Kidney tubule cell (primary cell): ENCODE results near the gene FBXL2.
"Not testable (repeated sequence)": the region's sequence is repeated elsewhere in the genome, so short reads cannot be mapped to it uniquely, and the experiment has no call there.

Experiments
- DNase-seq: peaks from one replicate; pipeline ENCODE4 v3.0.0-alpha.2; 2018; ENCODE audit warnings: low spot score

Gene FBXL2

DNA sequence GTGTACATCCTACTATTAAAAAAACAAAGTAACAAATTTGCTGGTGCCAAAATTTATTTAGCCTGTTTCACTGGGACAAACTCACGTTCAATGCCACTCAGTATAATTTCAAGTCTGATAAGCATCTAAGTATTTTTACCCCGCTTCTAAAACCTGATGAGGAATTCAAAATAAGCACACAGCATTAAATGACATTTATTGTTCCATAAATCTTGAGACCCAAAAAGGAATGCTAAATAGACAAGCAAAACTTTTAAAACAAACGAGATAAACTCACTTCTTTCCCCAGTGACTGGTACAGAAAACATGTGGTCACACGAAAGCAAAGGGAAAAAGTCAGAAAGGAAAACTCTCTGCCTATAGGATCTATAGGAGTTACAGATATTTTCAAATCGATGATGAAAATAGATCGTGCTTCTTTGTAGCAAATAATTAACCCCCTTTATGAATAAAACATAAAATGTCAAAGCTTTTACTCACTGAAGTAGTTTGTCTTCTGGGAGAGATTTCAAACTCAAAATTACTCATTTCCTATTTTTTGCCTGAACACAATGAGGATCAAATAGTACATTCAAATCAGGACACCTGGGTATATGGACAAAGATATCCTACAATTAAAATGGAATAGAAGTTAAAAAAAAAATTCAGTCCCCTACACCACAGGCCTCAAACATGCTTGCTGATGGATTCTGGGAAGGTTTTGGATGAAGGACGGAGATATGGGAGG is 111.3 kb downstream of the FBXL2 start:
- peak; percentile 46 for DNase-seq

DNA sequence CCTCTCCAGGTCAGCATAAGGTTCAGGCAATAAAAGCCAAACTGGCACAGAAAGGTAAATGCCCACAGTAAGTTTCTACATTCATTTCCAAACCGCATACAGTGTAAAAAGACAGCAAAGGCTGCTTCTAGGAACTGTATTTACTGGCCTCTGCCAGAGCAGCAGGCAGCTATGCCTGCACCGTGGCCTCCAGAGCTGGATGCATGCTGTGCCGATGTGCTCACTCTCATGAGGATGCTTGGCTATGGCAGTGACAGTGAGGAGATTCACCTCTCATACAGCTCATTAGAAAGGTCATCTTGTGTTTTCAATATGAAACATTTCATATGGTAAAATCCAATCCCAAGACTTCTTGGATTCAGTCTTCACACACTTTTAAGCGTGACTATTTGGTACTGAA is 112.7 kb downstream of the FBXL2 start:
- no peak for DNase-seq

DNA sequence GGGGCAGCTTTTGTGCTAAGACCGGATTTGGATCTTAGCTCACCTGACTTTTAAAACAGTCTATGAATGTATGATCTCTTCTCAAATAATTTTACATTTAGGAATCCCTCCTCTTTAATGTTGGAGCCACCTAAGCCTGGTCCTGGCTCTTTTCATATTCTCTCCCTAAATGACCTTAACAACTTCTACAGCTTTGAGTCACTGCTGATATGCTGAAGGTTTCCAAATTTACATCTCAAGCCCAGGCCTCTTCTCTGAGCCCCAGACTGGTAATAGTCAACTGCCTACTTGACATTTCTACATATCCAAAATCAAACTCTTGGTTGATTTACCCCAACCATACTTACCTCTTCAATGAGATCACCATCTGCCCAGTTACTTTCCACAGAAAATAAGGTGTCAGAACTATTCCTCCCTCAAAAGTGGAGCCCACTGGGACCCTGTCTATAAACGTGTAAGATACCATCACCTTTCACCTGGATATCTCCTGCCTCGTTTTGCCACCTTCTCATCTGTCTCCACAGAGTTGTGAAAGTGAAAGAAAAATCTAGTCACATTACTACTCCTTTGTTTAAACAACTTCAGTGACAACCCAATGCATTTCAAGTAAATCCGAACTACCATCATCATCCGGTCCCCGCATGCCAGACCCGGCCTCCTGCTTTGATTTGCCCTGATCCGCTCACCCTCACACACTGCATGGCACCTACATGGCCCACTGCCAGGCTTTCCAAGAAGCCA is 114.2 kb downstream of the FBXL2 start:
- no peak for DNase-seq

DNA sequence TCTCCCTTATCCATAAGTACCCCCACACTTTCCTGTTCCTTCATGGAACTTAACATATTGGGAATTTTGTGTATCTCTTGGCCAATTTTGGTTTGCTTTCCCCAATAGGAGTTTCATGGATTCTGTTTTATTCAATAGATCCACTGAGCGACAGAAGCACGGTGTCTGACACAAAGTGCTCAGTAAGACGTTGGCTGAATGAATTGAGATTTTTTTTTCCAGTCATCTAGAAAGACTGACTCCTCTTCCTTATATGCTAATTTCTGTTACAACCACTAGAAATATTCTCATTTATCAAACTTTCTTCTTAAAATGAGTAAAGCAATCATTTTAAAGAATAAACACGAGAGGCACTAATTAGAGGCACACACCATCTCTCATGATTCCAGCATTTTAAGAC is 114.9 kb downstream of the FBXL2 start:
- no peak for DNase-seq

DNA sequence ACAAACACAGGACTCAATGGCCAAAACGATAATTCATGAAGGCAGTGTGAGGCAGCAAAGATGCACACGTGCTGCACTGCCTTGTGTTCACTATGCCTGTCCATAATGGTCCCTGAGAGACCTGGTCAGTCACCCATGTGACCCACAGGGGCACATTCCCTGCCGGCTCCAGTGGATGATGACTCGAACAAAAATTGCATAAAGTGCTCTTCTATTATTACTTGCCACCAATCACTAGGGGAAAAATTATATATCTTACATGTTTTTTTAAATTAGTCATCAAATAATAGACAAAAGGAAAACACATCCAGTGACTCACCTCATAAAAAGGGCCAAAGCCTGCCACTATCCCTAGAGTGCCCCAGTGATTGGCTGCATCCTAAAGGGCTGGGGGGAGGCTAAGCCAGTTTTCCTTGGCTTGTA is 115.5 kb downstream of the FBXL2 start:
- peak; percentile 92 for DNase-seq

DNA sequence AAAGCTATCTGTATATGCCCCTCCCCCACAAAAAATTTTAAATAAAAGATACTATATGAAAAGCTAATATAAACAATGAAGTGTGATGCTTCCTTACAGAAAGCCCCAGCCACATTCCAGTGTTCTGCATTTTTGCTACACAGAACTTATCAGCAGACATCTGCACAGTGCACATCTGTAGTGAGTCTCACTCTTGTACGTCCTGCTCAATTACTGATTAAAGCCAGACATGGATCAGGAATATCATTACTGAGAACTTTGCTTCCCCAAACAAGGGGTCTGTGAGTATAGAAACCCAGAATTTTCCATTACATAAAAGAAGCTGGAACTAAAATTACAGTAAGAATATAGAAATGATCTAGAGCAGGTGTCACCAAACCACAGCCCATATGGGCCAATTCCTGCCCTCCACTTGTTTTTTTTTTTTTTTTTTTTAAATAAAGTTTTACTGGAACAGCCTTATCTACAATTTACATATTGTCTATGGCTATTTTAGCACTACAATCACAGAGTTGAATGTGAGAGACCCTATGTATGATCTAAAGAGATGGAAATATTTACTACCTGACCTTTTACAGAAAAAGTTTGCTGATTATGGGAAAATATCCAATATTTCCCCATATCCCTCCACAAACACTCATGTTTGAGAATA is 117.3 kb downstream of the FBXL2 start:
- DNase-seq: no peak

DNA sequence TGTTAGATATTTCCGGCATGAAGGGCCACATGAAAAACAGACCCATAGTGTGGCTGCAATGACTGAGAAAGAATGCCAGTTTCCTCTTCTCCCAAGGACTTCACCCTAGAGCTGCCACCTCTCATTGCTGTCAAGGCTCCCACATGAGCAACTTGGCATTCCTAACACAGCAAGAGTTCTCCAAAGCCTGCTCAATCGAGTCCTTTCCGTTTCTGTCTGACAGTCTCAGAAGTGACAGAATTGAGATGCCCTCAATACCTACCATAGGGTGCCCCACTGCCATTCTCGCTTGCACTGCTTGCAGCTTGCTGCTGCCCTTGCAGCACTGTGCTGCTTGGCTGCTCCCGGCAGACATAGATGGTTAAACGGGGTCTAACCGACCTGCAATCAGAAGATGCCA is 118.7 kb downstream of the FBXL2 start:
- DNase-seq: no peak

DNA sequence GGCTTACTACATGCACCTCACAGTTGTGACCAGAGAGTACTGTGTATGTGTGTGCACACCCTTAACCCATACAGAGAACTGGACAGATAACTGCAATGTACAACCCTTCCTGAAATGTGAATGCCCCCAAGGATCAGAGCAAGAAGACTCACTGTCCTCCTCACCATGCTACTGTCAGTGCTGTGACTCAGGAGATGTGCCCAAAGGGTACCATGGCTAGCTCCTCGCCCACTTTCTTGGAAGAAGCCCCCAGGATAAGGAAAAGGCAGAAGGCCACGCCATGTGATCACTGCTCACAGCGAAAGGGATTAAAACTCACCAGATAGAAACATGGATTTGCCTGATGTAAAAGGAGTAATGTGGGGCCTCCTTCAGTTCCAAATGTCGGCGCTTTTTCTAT is 121.2 kb downstream of the FBXL2 start:
- DNase-seq: no peak

DNA sequence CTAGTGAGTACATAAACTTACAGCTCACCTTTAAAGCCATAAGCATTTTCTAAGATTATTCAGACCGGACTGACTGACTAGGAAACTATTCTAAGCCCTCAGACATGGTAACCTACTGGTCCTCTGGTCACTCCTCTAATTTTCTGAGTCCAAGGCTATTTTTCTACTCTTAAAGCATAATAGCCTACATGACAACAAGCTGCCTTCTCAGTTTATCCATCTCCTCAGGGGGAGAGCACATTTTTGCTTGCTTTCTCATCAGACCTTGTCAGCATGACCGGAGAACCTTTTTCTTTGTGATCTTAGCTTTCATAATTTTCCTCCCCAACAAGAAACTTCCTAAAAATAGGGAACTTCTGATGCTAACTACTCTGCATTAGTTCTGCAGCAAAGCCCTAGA is 124.5 kb downstream of the FBXL2 start:
- DNase-seq: no peak

DNA sequence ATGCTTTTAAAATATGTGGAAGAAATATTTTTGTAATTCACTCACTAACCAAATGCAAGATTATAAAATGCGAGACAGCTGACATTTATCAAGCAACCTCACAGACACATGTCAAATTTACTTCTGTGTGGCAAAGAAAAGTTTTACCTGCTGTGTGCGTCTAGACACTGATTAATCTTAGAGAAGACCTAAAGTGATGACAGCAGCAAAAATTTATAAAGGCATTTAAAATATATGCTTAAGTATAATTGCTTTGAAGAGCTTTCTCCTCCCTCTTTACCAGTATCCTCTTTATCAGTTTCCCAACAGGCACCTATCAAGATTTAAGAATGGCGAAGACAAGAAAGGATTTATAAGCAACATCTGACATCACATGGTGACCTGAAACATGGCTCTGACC is 125.7 kb downstream of the FBXL2 start:
- DNase-seq: no peak

DNA sequence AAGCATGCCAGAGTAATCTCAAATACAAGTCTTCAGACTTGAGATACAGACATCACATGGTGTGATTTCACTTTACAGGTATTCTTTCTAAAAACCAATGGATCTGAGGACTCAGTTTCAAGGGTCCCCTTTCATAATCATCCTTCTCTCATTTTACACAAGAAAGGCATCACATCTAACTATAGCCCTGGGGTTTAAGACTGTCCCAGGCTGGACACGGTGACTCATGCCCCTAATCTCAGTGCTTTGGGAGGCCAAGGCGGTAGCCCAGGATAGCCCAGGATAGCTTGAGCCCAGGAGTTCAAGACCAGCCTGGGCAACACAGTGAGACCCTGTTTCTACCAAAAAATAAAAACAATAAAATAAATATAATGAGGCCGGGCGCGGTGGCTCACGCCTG is 126.5 kb downstream of the FBXL2 start:
- no peak for DNase-seq

DNA sequence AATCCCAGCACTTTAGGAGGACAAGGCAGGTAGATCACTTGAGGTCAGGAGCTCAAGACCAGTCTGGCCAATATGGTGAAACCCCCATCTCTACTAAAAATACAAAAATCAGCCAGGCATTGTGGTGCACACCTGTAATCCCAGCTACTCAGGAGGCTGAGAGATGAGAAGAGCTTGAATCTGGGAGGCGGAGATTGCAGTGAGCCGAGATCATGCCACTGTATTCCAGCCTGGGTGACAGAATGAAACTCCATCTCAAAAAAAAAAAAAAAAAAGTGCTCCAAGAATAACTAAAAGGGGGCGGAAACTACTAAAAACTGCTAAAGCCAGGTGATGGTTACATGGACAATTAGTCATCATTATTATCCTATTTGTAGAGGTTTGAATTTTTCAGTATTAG is 133.6 kb downstream of the FBXL2 start:
- DNase-seq: not testable (repeated sequence)

DNA sequence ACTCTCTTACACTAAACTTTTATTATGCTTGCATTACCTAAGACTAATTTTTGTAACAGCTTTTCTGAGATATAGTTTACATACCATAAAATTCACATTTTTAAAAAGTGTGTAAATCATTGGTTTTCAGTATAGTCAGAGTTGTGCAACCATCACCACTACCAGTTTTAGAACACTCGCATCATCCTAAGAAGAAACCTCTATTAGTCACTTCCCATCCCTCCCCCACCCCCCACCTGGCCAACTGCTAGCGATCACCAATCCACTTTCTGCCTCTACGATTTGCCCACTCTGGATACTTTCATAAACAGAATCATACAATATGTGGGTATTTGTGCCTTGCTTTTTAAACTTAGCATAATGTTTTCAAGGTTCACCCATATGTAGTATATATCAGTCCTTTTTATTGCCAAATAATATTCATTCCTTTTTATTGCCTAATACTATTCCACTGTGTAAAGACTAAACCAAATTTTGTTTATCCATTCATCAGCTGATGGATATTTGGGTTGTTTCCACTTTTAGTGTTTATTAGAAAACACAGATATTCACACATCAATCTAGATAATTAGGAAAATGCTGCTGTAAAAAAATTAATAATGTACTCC is 139.9 kb downstream of the FBXL2 start:
- DNase-seq: peak; percentile 14

DNA sequence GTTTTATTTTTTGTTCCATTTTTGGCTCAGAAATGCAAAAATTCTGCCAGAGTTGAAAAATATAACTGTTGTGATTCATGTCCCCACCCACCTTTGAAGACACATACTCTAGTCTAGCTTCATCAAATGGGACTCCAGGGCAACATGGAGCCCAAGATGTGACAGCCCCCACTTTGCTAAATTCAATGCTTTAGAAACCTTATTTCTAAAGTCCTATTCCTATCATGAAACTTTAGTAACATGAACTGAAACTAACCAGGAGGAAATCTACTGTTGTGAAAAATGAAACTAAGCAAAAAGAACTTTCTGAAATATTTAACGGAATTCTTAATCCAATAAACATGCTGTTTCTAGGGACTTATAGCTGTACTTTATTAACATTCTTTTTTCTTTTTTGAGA is 142.7 kb downstream of the FBXL2 start:
- DNase-seq: no peak

DNA sequence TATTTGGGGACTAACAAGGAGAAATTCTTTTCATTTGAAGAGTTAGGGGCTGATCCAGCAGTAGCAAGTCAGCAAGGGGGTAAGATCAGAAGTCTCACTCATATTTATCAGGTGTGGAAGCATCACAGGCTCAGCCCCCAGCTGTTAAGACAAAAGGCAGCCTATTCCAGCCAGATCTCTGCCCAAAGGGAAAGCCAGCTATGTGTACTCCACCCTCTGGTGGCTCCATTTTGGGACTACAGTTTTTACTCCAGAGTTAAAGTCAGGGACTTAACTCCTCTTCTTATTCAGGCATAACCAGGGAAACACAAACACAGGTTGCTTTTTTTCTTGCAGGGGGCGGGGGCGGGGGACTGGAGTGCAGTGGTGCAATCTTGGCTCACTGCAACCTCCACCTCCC is 143.7 kb downstream of the FBXL2 start:
- DNase-seq: no peak

DNA sequence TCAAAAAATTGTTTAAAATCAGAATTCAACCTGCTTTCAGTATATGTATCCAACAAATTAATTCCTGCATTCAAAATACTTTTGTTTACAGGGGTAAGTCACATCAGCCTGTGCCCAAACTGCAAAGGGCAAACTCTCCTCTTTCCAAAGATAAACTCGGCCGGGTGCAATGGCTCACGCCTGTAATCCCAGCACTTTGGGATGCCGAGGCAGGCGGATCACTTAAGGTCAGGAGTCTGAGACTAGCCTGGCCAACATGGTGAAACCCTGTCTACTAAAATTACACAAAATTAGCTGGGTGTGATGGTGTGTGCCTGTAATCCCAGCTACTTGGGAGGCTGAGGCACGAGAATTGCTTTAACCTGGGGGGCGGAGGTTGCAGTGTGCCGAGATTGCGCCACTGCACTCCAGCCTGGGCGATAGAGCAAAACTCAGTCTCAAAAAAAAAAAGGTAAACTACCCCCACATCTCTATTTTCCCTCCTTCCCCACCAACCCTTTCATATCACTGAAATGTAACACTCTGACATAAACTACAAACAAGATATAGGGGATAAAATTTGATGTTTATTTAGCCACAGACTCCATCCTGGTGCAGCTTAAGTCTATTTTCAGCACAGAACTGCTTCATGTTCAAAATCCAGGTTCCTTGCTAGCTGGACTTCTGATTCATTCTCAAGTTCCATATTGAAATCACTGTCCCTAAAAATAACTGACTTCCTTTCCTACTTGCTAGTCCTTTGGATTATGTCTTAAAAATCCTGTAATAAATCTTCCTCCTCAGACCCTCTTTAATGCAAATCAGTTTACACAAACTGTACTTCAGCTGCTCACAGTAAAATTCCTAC is 147.6 kb downstream of the FBXL2 start:
- no peak for DNase-seq

DNA sequence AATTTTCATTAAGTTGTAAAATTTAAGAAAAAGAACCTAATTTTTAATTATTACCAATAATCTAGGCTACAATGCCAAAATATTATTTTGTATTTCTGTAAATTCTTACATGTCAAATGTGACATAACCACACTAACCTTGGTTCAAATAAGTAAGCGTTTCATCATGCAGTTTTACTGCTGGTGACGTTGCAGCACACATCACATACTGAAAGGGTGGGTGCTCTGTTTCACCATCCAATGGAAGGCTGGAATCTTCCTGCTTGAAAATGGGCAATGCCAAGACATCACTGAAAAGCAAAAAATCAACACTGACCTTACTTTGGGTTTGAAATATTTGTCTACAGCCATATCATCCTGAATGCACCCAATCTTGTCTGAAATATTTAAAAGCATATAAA is 148.2 kb downstream of the FBXL2 start:
- no peak for DNase-seq

DNA sequence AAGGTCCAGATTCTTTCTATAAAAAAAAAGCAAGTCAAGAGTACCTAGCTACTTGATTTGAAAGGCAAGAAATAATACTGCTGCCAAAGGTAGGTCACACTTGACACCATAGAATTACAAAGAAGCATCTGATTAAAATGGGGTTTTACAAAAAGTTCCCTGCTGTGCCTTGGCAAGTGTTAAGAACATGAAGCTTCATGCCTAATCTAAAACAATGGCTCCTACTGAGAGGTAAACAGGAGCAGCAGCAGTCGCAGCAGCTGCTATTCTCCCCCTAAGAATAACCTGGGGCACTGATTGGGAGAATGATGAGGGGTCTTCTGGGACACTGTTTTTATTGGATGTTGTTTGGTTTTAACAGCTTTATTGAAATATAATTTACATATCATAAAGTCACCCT is 148.8 kb downstream of the FBXL2 start:
- no peak for DNase-seq

DNA sequence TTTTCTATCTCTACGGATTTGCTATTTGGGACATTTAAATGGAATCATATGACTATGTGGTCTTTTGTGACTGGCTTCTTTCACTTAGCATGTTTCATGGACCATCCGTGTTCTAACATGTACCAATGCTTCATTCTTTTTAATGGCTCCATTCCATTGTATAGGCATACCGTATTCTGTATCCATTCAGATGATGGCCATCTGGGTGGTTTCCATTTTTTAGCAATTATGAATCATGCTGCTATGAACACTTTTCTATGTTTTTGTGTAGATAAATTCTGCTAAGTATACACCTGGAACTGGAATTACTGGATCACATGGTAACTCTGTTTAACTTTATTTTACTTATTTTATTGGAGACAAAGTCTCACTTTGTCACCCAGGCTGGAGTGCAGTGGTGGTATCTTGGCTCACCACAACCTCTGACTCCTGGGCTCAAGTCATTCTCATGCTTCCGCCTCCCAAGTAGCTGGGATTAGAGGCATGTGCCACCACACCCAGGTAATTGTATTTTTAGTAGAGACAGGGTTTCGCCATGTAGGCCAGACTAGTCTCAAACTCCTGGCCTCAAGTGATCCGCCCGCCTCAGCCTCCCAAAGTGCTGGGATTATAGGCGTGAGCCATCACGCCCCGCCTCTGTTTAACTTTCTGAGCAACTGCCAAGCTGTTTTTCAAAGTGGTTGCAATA is 149.5 kb downstream of the FBXL2 start:
- DNase-seq: no peak

DNA sequence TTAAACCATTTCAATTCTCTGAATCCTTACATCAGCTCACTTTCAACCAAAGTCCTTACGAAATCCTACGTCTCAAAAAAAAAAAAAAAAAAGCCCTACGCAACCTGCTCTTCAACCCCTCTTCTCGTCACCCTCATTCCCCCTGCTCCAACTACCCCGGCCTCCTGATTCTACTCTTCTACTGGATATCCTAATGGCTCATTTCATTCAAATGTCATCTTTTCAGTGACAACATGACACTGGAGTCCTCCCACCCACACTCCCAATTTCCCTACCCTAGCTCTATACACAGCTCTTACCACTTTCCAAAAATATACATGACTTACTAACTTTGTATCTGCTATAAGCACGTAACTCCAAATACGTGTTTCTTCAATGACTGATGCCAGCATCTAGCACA is 151.5 kb downstream of the FBXL2 start:
- DNase-seq: no peak

DNA sequence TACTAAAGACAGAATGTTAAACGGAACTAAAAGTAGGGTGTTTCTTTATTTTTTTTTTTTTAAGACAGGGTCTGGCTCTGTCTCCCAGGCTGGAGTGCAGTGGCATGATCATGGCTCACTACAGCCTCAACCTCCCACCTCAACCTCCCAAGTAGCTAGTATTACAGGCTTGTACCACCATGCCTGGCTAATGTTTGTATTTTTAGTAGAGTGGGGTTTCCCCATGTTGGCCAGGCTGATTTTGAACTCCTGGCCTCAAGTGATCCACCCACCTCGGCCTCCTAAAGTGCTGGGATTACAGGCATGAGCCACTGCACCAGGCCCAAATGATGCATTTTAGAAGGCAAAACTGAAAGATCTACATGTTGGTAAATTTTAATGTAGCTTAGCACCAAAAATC is 152.1 kb downstream of the FBXL2 start:
- not testable (repeated sequence) for DNase-seq
